GM12873 (cell line): ENCODE measurements around the gene RAVER2.

Experiments
- CTCF ChIP-seq: IDR thresholded peaks from 2 replicates; pipeline ENCODE4 v1.5.1; 2012; ENCODE audit warnings: low read depth, mild to moderate bottlenecking, moderate library complexity, low read length, control low read depth; ENCODE audit not compliant: insufficient read depth; ENCODE audit errors: missing control alignments

Gene RAVER2

GRCh38 chr1:64801851-64802523 is 57.1 kb downstream of the RAVER2 start:
- TF ChIP-seq CTCF, result no peak

GRCh38 chr1:64809309-64809708 is 64.4 kb downstream of the RAVER2 start:
- no peak for TF ChIP-seq CTCF

DNA sequence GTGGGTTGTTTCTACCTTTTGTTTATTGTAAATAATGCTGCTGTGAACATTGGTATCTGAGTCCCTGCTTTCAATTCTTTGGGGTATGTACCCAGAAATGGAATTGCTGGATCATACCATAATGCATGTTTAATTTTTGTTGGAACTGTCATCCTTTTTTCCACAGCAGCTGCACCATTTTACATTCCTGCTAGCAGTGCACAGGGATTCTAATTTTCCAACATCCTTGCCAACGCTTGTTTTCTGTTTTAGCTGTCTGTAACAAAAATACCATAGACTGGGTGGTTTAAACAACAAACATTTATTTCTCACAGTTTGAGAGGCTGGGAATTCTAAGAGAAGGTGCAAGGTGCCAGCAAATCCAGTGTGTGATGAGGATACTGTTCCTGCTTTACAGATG is 65.1 kb downstream of the RAVER2 start:
- no peak for TF ChIP-seq CTCF

GRCh38 chr1:64811131-64811530 is 66.3 kb downstream of the RAVER2 start:
- no peak for TF ChIP-seq CTCF

DNA sequence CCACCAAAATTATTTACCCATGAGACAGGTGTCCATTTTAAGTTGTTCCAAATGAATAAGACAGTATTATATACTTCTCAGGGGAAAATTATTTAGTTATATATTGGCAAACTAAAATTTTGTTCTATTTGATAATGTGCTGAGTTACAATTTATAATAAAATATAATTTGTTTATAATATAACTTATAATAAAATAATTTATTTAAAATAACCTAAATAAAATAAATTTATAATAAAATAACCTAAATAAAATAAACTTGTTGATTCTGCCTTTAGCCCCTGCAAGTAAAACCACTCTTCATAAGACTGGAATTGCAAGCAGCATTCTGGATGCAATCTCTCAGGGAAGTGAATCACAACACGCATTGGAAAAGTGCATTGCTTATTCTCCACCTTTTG is 69.6 kb downstream of the RAVER2 start:
- TF ChIP-seq CTCF, result no peak

- TF ChIP-seq CTCF, result no peak
These were observed 77.7 kb downstream of the RAVER2 start for GRCh38 chr1:64822621-64823020.

DNA sequence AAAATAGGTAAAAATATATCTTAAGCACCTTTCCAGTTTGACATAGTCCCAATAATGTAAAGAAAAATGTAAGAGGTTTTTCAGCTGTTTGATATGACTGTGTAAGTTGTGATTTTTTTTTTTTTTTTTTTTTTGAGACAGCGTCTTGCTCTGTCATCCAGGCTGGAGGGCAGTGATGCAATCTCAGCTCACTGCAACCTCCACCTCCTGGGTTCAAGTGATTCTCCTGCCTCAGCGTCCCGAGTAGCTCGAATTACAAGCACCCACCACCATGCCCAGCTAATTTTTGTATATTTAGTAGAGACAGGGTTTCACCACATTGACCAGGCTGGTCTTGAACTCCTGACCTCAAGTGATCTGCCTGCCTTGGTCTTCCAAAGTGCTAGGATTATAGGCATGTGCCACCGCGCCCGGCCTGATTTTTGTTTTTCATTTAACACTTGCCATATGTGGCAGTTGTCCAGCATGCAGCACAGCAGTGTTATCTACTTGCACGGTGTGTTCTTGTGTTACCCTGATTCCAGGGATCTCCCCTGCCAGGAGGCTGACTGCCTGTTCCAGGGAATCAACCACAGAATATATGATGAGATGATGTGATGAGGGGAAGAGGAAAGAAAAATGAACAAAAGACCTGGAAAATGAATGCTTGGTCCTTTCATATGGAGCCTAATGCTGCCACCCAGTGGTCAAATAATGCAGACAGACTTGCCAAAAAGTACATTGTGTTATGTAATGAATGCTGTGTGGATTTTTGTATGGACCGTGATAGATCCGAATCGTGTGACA is 79.0 kb downstream of the RAVER2 start:
- peak; percentile 75 for TF ChIP-seq CTCF
